ENCODE results near the gene VAPA. TPM values are rescaled to one million over a fixed set of nuclear protein-coding genes. Genes with fewer than 3 reads are reported as not detected.

VAPA gene
- total RNA-seq, 1 donor from 2014 or later: 124 TPM

GRCh38 chr18:9985641-9986040 lies 71.8 kb downstream of the VAPA start:
- Mint-ChIP-seq H3K4me1 (no peaks in the 10 kb centered on the region), H3K27me3 (peaks cover 8% of the 10 kb centered on the region), H3K27ac (no peak overlapping the region), H3K36me3 (ENCODE audit: low read depth) (no peaks in the 10 kb centered on the region), H3K4me3 (no peak overlapping the region), H3K9me3 (no peaks in the 10 kb centered on the region)
- ATAC-seq (ENCODE audit: low read depth) (no peak), DNase-seq (no peak)
- no peak for TF ChIP-seq CTCF (IDR thresholded peaks at IDR 0.05)
- intact Hi-C loops (cut with micrococcal nuclease): no loop called here
- CTCF ChIA-PET: interaction anchor here (1.2 kb wide), 1 partner anchor 14 kb away, joined by 4 read pairs; no protein-coding TSS in a partner anchor
- POLR2A ChIA-PET: no interaction called here

GRCh38 chr18:9986156-9986930 lies 72.5 kb downstream of the VAPA start:
- ChIA-PET CTCF (interaction anchor here (1.2 kb wide), 1 partner anchor 14 kb away, joined by 4 read pairs; no protein-coding TSS in a partner anchor), POLR2A (no interaction called here)
- no peak overlapping the region for H3K4me3 Mint-ChIP-seq

GRCh38 chr18:9987345-9987744 lies 73.5 kb downstream of the VAPA start:
- no peaks in the 10 kb centered on the region for H3K4me1 Mint-ChIP-seq
- ChIA-PET CTCF (no interaction called here), POLR2A (no interaction called here)
- H3K9me3 Mint-ChIP-seq: no peaks in the 10 kb centered on the region
- peaks cover 11% of the 10 kb centered on the region for H3K27me3 Mint-ChIP-seq
- no peak overlapping the region for H3K27ac Mint-ChIP-seq
- no peak overlapping the region for H3K4me3 Mint-ChIP-seq
- no peak for ATAC-seq (ENCODE audit: low read depth)
- intact Hi-C loops (cut with micrococcal nuclease): no loop called here
- TF ChIP-seq CTCF (IDR thresholded peaks at IDR 0.05): no peak
- H3K36me3 Mint-ChIP-seq (ENCODE audit: low read depth): no peaks in the 10 kb centered on the region
- no peak for DNase-seq

More at GRCh38 chr18:9986156-9986930, 72.5 kb downstream of the VAPA start:
- no peaks in the 10 kb centered on the region for H3K4me1 Mint-ChIP-seq
- H3K27me3 Mint-ChIP-seq: peaks cover 11% of the 10 kb centered on the region
- no peak overlapping the region for H3K27ac Mint-ChIP-seq
- no peak for TF ChIP-seq CTCF (IDR thresholded peaks at IDR 0.05)
- no peaks in the 10 kb centered on the region for H3K36me3 Mint-ChIP-seq (ENCODE audit: low read depth)
- ATAC-seq (ENCODE audit: low read depth) (no peak), DNase-seq (no peak)
- H3K9me3 Mint-ChIP-seq: no peaks in the 10 kb centered on the region
- intact Hi-C loops (cut with micrococcal nuclease): no loop called here

GRCh38 chr18:9987931-9988330 lies 74.1 kb downstream of the VAPA start:
- CTCF ChIA-PET: interaction anchor here (1.0 kb wide), 1 partner anchor 530 kb away, joined by 3 read pairs; no protein-coding TSS in a partner anchor
- Mint-ChIP-seq H3K4me3 (no peak overlapping the region), H3K36me3 (ENCODE audit: low read depth) (no peaks in the 10 kb centered on the region), H3K4me1 (no peaks in the 10 kb centered on the region), H3K9me3 (no peaks in the 10 kb centered on the region), H3K27ac (no peak overlapping the region), H3K27me3 (peaks cover 11% of the 10 kb centered on the region)
- intact Hi-C loops (cut with micrococcal nuclease): no loop called here
- ATAC-seq (ENCODE audit: low read depth) (no peak), DNase-seq (no peak)
- no peak for TF ChIP-seq CTCF (IDR thresholded peaks at IDR 0.05)
- POLR2A ChIA-PET: no interaction called here

- POLR2A ChIA-PET: no interaction called here
- Mint-ChIP-seq H3K27ac (no peak overlapping the region), H3K27me3 (peaks cover 9% of the 10 kb centered on the region), H3K36me3 (ENCODE audit: low read depth) (no peaks in the 10 kb centered on the region), H3K9me3 (no peaks in the 10 kb centered on the region), H3K4me3 (no peak overlapping the region), H3K4me1 (no peaks in the 10 kb centered on the region)
- TF ChIP-seq CTCF (IDR thresholded peaks at IDR 0.05): no peak
- no peak for ATAC-seq (ENCODE audit: low read depth)
- CTCF ChIA-PET: interaction anchor here (1.0 kb wide), 1 partner anchor 529 kb away, joined by 3 read pairs; no protein-coding TSS in a partner anchor
- DNase-seq: no peak
- intact Hi-C loops (cut with micrococcal nuclease): no loop called here
These were observed 74.8 kb downstream of the VAPA start for GRCh38 chr18:9988665-9989064.
